Left lobe of liver (tissue), 2 donors: ENCODE measurements around the gene TIPRL. TPM values are rescaled to one million over a fixed set of nuclear protein-coding genes. Genes with fewer than 3 reads are reported as not detected.
"Not testable (repeated sequence)": the region's sequence is repeated elsewhere in the genome, so short reads cannot be mapped to it uniquely, and the experiment has no call there.

ENCODE experiments used
- ATAC-seq: fragments of 200-7000 bp; cut with Tn5 transposase; one replicate; pipeline ENCODE4 v1.9.1; 2020; ENCODE audit warnings: mild to moderate bottlenecking, moderate library complexity
- DNase-seq: peaks from one replicate; pipeline ENCODE4 v3.0.0-alpha.2; 2020; ENCODE audit warnings: low spot score
- total RNA-seq: library from RNA; stranded (reverse); gene quantifications from one replicate; pipeline ENCODE4 v1.2.1, GENCODE V29; 2021
- donor health status: DM: no; HTN: no; CAD: no; lungs with moderate emphysema.
- donor health status: DM: no; HTN: yes; CAD: no.

Gene TIPRL
- total RNA-seq, 1 donor from 2014 or later = 10.9 TPM

DNA sequence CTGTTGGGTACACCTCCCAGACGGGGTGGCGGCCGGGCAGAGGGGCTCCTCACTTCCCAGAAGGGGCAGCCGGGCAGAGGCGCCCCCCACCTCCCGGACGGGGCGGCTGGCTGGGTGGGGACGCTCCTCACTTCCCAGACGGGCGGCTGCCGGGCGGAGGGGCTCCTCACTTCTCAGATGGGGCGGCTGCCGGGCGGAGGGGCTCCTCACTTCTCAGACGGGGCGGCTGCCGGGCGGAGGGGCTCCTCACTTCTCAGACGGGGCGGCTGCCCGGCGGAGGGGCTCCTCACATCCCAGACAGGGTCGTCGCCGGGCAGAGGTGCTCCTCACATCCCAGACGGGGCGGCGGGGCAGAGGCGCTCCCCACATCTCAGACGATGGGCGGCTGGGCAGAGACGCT is 28.9 kb downstream of the TIPRL start:
- not testable (repeated sequence) for DNase-seq, ATAC-seq

DNA sequence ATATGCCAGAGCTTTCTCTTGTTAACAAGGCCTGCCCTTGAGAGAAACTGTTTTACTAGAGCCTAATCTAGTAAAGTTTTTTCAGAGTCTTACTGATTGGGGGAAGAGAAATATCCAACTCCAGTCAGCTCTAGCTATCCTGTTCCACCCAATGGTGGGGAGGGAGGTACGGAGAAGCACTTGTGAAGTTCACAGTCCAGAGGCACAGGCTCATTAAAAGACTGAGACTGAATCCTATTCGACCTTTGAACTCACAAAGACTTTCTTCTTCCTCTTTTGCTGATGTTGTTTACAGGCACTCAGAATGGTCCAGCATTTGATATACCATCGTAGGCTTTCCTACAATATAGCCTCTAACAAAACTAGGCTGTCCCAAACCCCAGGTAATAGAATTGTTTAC is 31.6 kb downstream of the TIPRL start:
- DNase-seq (no peak), ATAC-seq (no peak)

DNA sequence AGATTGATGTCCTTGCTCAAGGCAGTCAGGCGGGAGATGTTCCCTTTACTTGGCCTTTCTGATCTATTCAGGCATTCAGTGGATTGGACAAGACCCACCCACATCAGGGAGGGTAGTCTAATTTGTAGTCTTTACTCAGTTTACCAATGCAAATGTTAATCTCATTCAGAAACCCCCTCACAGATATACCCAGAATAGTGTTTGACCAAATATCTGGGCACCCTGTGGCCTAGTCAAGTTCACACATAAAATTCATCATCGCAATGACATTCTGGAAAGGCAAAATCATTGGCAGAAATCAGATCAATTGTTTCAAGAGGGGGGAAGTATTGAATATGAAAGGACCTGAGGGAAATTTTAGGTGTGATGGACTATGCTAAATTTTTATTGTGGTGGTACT is 34.6 kb downstream of the TIPRL start:
- DNase-seq (no peak), ATAC-seq (no peak)

DNA sequence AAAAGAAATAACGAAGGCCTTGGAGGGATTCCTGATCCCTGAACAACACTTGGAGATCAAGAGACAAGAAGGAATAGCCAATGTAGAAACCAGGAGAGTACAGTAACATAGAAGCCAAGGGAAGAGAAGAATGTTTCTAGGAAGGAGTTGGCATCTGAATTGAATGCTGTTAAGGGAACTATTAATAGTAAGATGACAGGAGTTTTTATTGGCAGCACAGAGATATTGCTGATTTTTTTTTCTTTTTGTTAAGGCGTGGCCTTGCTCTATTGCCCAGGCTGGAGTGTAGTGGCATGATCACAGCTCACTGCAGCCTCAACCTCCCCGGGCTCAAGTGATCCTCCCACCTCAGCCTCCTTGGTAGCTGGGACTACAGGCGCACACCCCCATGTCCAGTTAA is 37.4 kb downstream of the TIPRL start:
- DNase-seq (no peak), ATAC-seq (no peak)

DNA sequence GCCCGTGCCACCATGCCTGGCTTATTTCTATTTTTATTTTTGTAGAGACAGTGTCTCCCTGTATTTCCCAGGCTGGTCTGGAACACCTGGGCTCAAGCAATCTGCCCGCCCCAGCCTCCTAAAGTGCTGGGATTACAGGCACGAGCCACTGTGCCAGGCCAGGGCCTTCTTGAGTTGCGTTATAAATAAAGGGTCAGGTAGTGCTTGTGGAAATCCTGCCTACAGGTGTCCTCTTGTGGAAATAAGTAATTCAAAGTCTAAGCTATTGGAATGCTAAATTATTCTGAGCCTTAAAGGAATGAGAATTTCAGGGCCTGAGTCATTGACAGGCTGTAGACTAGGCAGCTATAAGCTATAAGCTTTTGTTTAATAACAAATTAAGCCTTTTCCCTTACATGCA is 38.9 kb downstream of the TIPRL start:
- ATAC-seq = no peak
- no peak for DNase-seq

DNA sequence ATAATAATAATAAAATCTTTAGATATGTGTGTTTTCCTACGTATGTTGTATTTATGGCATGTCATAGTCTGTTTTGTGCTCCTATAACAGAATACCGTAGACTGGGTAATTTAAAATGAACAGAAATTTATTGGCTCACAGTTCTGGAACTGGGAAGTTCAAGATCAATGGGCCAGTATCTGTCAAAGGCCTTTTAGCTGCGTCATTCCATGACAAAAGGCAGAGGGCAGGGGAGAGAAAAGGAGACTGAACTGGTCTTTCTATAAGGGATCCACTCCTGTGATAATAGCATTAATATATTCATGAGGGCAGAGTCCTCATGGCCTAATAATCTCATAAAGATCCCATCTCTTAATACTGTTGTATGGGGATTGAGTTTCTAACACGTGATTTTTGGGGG is 39.9 kb downstream of the TIPRL start:
- ATAC-seq = no peak
- DNase-seq = no peak

DNA sequence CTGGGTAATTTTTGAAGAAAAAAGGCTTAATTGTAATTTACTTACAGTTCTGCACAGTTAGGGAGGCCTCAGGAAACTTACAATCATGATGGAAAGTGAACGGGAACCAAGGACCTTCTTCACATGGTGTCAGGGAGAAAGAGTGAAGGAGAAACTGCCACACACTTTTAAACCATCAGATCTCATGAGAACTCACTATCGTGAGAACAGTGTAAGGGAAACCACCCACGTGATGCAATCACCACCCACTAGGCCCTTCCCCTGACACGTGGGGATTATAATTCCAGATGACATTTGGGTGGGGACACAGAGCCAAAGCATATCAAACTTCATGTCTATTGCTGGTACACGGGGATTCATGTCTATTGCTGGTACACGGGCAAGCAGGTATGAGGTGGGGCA is 41.7 kb downstream of the TIPRL start:
- ATAC-seq = no peak
- DNase-seq = no peak

DNA sequence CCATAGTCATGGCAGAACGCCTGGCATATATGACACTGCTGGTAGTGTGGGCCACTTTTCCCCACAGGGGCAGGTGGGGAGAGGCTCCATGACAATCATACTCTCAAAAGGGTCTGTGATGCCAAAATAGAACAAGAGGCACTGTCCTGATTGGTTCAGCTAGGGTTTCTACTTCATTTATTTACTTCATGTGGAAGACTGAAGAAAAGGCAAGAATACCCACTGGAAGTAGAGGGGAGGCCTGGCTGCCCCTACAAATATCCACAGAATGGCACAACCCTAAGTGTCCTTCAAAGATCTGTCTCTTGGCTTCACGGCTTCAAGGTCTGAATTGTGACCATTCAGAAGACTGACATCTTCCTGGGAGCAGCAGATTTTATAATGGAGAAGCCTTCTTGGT is 42.5 kb downstream of the TIPRL start:
- no peak for ATAC-seq
- DNase-seq = no peak

DNA sequence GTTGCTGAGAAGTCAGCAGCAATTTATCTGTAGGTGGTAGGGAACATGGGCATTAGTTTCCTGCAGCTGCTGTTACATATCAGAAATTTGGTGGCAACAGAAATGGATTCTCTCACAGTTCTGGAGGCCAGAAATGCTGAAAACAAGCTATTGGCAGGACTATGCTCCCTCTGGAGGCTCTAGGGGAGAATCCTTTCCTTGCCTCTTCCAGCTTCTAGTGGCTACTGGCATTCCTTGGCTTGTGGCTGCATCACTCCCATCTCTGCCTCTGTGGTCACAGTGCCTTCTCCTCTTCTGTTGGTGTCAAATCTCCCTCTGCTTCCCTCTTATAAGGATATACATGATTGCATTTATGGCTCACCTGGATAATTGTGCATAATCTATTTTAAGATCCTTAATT is 44.5 kb downstream of the TIPRL start:
- DNase-seq = no peak
- ATAC-seq = no peak

DNA sequence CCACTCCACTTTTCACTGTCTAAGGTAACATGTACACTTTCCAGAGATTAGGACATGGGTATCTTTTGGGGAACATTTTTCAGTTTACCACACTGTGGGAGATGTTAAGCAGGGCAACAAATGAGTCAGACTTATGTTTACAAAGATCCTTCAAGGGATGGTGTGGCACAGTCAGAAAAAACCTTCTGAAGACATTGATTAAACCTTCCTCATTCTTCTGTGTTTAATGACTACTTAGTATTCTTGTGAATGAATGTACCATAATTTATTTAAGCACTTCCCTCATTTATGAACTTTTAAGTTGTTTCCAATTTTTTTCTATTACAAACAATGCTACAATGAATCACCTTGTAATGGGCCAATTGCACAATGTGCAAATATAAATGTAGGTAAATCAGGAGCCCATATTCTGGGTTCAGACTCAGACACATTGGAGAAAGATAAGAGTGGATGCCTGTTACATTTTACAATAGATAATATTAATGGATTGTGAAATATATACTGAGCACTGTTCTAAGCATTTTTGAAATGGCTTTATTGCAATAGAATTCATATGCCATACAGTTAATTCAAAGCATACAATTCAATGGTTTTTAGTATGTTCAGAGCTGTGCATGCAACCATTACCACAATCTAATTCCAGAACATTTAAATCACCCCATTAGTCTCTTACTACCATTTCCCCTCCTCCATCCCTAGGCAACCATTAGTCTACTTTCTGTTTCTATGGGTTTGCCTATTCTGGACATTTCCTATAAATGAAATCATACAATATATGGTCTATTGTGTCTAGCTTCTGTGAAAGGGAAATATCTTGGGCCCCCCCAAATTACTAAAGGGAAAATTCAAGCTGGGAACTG is 45.1 kb downstream of the TIPRL start:
- ATAC-seq (no peak), DNase-seq (no peak)

DNA sequence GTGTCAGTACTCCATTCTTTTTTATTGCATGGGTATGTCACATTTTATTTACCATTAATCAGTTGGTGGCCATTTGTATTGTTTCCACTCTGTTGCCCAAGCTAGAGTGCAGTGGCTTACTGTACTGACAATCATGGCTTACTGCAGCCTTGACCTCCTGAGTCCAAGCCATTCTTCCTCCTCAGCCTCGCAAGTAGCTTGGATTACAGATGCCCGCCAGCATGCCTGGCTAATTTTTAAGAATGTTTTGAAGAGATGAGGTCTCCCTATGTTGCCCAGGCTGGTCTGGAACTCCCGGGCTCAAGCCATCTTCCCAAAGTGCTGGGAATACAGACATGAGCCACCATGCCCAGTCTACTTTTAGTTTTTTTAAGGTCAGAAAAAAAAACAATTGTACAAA is 46.2 kb downstream of the TIPRL start:
- ATAC-seq (no peak), DNase-seq (no peak)

DNA sequence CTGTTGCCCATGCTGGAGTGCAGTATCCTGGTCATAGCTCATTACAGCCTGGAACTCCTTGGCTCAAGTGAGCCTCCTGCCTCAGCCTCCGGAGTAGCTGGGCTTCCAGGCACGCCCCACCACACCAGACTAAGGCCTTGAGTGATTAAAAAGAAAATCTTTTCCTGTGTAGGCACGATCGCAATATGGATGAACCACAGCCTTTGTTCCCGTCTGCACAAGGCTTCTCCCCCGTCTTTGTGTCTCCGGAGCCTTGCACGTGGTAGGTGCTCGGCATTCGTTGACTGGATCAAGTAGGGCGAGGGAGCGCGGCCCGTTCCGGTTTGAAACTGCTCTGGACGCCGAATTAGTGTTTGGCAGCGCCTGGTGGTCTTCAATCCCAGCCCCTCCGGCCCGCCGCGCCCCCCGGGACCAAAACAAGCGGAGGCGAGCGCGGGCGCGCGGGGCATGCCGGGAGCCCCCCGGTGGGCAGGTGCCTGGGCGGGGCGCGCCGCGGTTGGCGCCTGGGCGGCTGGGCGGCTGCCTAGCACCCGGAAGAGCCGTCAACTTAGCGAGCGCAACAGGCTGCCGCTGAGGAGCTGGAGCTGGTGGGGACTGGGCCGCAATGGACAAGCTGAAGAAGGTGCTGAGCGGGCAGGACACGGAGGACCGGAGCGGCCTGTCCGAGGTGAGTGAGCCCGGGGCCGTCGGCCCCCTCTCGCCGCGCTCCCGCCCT is 46.9 kb downstream of the TIPRL start, which contains the start of gene SFT2D2:
SFT2D2 (plus strand) TSS at position 529 of the 715 bp plus-strand sequence; CDS start at position 605, 76 bp downstream.
- ATAC-seq (peak; percentile 93), DNase-seq (peak; percentile 85)

DNA sequence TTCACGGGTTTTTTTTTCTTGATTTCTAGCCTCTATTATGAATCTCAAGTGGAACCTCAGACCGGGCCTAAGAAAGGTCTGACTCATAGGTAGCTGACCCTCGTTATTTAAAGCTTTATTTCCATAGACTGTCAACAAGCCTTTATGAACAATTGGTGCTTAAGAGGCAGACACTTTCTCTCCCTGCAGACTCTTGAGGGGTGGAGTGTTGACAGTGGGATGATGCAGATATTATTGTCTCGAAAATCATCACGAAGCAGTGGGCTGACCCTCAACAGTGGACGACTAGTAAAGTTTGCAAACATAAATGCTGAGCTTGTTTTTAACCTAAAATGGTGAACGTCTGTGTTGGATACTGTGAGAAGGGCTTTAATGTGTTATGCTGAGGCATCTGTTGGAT is 48.9 kb downstream of the TIPRL start:
- DNase-seq (no peak), ATAC-seq (no peak)

DNA sequence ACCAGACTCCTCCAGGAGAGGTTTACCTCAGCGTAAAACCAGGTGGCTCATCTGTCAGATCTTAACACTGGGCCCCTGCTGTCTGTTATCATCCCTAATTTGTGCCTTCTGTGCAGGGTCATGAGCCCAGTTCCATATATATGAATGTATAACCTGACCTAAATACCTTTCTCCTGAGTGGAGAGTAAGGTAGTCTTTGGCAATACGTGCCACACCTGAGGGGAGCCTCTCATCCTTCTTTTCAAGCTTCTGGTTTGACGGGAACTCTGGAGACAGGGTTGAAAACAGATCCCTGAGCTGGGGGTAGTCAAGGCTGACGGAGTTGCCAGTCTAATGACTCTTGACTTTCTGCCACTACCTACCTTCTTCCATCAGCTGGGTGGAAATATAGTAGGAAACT is 51.1 kb downstream of the TIPRL start:
- DNase-seq (no peak), ATAC-seq (no peak)

DNA sequence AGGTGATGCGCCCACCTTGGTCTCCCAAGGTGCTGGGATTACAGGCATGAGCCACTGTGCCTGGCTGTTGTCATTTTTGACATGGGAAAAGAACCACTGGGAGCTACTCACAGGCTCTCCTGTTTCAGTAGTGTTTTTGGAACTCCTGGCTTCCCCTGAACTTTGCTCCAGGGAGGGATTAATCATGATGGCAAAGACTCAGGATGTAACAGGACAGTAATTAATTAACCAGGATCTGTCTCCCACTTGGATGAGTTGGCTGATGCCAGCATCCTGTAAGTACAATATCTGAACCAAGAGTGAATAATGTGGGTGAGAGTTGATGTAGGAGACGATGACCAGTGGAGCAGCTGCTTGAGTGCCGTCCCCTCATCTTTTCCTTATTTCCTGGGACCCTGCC is 51.9 kb downstream of the TIPRL start:
- peak; percentile 67 for DNase-seq
- ATAC-seq = peak; percentile 73

DNA sequence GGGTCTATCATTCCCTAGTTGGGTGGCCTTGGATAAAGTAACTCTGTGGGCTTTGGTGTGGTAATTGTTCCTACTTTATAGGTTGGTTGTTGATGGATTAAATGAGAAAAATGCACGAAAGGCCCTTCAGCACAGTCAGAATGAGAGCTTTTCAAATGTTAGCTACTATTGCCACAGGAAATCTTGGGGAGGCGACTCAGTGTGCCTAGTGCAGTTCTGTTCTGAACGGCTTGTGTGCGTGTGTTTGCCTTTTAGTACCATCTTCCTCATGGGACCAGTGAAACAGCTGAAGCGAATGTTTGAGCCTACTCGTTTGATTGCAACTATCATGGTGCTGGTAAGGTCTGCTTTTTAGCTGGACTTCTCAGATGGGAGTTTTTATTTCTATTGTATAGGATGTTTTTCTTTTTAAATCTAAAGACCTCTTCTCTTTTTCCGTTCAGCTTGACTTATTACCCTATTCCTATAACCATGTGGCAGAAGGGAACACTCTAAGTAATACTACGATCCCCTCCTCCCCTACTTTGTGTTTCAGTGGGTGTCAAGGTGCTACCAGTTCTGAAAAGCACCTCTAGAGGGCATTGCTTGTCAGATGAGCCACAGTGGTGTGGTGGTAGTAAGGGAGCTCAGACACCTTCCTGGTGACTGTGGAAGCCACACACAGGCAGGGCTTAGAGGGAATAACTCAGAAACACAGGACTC is 56.2 kb downstream of the TIPRL start:
- ATAC-seq (peak; percentile 56), DNase-seq (no peak)

DNA sequence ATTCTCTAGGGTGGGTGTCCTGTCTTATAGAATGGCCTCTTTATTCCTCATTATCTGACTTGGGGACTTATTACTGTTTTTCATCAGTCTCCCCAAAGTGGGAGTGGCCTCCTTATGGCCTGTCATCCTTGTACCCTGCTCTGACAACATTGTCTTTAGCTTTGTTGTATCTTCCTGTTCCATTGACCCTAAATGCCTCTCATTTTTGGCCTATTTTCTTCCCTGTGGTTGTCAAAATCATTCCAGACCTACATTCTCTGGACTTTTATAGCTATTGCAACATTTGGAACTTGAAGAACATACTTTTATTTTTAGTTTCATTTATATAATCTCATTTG is 56.8 kb downstream of the TIPRL start:
- DNase-seq (no peak), ATAC-seq (peak; percentile 44)

DNA sequence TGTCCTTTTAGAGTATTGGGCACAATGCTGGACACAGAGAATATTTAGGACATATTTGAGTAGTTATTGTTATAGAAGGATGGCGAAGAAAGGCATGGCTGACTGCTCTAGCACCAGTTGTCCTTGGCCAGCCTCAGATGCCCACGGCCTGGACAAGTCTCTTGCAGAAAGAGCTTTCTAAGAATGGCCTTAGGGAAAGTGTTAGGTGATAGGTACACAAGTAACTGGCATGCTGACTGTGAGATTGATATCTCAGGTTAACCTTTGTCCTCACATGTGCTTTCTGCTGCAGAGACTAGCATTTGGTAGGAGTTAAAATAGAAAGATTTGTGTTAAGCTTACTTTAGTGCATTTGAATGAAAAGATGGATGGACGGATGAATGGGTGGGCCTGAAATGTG is 57.2 kb downstream of the TIPRL start:
- DNase-seq = peak; percentile 57
- ATAC-seq = peak; percentile 90

DNA sequence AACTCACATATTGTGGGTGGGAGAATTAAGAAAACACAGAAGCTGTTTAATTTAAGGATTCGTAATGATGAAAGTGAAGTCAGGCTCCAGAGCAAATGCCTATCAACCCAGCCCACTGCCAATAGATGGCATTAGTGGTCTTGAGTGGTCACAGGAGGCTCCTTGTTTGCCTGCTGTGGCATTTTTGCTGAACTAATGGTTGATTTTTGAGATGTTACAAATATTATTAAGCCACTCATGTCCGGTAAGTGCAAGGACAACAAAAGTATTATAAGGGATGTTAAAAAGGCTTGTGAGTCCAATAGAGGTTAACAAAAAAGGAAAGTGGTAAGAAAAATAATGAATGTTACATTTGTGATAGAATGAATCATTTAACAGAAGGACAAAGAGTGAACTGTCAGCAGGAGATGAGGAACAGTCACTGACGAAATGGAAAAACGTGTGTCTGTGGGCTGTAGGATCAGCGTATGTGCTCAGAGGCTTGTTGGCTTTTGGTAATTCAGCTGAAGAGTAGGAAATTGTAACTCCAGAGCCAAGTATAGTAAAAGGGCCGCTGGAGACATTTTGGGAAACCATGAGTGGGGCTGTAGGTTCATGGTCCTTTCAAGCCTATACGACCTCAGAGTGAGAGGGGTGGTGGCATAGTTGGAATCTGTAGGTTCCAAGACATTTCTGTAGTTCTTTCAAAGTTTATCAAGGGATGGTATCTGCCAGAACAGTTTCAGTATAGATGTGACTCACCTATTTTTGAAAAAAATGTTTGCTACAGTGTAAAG is 58.3 kb downstream of the TIPRL start:
- ATAC-seq = no peak

DNA sequence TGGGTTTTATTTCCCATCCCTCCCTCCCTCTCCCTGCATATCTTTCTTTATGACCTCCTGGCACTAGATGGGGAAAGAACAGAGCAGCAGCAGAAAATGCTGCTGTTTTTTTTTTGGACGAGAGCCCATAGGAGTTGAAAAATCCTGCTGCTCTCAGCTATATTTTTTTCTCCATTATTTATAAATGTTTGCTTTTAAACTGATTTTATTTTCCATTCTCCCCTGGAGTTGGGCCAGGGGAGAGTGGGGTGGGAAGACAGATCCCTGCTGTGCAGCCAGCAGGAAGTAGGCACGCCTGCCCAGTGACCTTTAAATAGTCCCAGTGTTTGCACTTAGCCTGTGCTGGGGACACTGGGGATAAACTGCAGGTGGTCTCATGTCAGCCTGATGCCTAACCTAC is 64.4 kb downstream of the TIPRL start:
- ATAC-seq (peak; percentile 82), DNase-seq (no peak)

More for the DNA sequence above, 58.3 kb downstream of the TIPRL start:
- no peak for DNase-seq

DNA sequence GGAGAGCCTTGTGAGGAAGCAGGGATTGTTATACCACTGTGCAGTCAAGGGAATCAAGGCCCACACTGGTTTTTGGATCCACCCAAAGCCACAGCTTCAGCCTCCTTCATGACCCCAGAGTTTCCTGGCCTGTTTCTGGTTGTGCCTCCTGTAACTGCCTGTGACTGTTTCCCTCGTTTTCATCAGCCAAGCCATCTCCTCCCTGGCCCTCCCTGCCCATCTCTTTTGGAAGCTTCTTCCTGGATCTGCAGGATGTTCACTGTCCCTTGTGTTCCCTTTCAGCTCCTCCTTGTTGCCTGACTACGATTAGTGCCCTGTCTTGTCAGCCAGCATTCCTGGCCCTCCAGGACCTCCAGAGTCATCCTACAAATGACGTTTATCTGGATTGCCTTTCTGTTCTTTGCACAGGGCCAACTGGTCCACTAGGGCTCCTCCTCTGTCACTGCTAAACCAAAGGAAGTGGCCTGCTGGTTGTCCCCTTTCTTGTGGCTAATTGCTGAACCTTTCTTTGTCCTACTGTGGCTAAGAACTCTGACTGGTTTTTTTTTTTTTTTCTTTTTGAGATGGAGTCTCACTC is 65.0 kb downstream of the TIPRL start:
- ATAC-seq = peak; percentile 37
- no peak for DNase-seq
